Fibroblast of lung (primary cell): ENCODE measurements around the gene PITX2. TPM values are rescaled to one million over a fixed set of nuclear protein-coding genes. Genes with fewer than 3 reads are reported as not detected.

Experiments used
- DNase-seq, 2 donors: peaks; one replicate each; pipeline versions ENCODE4 v3.0.0 to v3.0.0-alpha.2; 2010; ENCODE audit warnings: low read depth in 2 of 2
- H2AFZ ChIP-seq: 2 replicates; pipeline ENCODE4 v1.5.1; 2012; ENCODE audit warnings: low read length, control low read depth, inconsistent platforms
- H3K27ac ChIP-seq: 2 replicates; pipeline ENCODE4 v1.5.1; 2011; ENCODE audit warnings: low read length, control low read depth; ENCODE audit not compliant: insufficient read depth
- H3K27me3 ChIP-seq: 2 replicates; pipeline ENCODE4 v1.5.1; 2011; ENCODE audit warnings: mild to moderate bottlenecking, low read length; ENCODE audit not compliant: control insufficient read depth, insufficient read depth
- H3K36me3 ChIP-seq: 2 replicates; pipeline ENCODE4 v1.5.1; 2011; ENCODE audit warnings: low read length; ENCODE audit not compliant: control insufficient read depth, insufficient read depth
- H3K4me1 ChIP-seq: 2 replicates; pipeline ENCODE4 v1.5.1; 2011; ENCODE audit warnings: low read length; ENCODE audit not compliant: control insufficient read depth, insufficient read depth; ENCODE audit errors: extremely low read depth
- H3K4me2 ChIP-seq: 2 replicates; pipeline ENCODE4 v1.5.1; 2011; ENCODE audit warnings: low read length, control low read depth; ENCODE audit not compliant: insufficient read depth; ENCODE audit errors: extremely low read depth
- H3K4me3 ChIP-seq, 4 experiments: fragments of 200-600 bp in 1 of 4; sonication (generic) in 1 of 4; replicated peaks in 1 of 4; 2 replicates each; pipeline ENCODE4 v1.5.1; 2011 to 2016; ENCODE audit warnings: low read length in 4 of 4, low read depth in 3 of 4, mild to moderate bottlenecking in 3 of 4, control low read depth in 2 of 4, inconsistent platforms in 1 of 4, mixed read lengths in 1 of 4; ENCODE audit not compliant: insufficient read depth in 1 of 4; ENCODE audit errors: control extremely low read depth in 1 of 4
- H3K79me2 ChIP-seq: 2 replicates; pipeline ENCODE4 v1.5.1; 2012; ENCODE audit warnings: mild to moderate bottlenecking, low read length, inconsistent platforms; ENCODE audit not compliant: control insufficient read depth, insufficient read depth
- H3K9ac ChIP-seq: 2 replicates; pipeline ENCODE4 v1.5.1; 2011; ENCODE audit warnings: mild to moderate bottlenecking, low read length, control low read depth; ENCODE audit not compliant: insufficient read depth
- H3K9me3 ChIP-seq: 2 replicates; pipeline ENCODE4 v1.5.1; 2012; ENCODE audit warnings: low read depth, low read length; ENCODE audit not compliant: control insufficient read depth, insufficient read depth
- H4K20me1 ChIP-seq: 2 replicates; pipeline ENCODE4 v1.5.1; 2011; ENCODE audit warnings: low read length; ENCODE audit not compliant: control insufficient read depth, insufficient read depth; ENCODE audit errors: extremely low read depth
- EZH2 ChIP-seq: IDR thresholded peaks from 2 replicates; pipeline ENCODE4 v1.5.1; 2012; ENCODE audit warnings: low read length, control low read depth, mild to moderate bottlenecking; ENCODE audit errors: missing control alignments
- polyA plus RNA-seq, 2 donors: library from polyadenylated mRNA; depleted of rRNA in 1 of 2; stranded (reverse) in 1 of 2; unstranded in 1 of 2; fragments of >200 nt; gene quantifications; 2 replicates each; pipeline ENCODE4 v1.2.1, GENCODE V29; 2011 to 2012; ENCODE audit warnings: missing spikeins in 1 of 2
- total RNA-seq: library from RNA; depleted of rRNA; stranded (reverse); fragments of >200 nt; gene quantifications from 2 replicates; pipeline ENCODE4 v1.2.1, GENCODE V29; 2014
- TF ChIP-seq, protein P1 (sequence below), 2 donors: IDR thresholded peaks in 1 of 2; conservative IDR thresholded peaks in 1 of 2; 1 replicate in 1 of 2; 2 replicates in 1 of 2; pipeline ENCODE4 v1.5.1; 2011 to 2012; ENCODE audit warnings: low read length in 2 of 2, control low read depth in 1 of 2, inconsistent platforms in 1 of 2, low read depth in 1 of 2, mild to moderate bottlenecking in 1 of 2

PITX2 gene
- total and polyA plus RNA-seq, 2 donors (not counting 1 experiment from before 2014, with no cell fraction given): 0.33 to 0.40 TPM

DNA sequence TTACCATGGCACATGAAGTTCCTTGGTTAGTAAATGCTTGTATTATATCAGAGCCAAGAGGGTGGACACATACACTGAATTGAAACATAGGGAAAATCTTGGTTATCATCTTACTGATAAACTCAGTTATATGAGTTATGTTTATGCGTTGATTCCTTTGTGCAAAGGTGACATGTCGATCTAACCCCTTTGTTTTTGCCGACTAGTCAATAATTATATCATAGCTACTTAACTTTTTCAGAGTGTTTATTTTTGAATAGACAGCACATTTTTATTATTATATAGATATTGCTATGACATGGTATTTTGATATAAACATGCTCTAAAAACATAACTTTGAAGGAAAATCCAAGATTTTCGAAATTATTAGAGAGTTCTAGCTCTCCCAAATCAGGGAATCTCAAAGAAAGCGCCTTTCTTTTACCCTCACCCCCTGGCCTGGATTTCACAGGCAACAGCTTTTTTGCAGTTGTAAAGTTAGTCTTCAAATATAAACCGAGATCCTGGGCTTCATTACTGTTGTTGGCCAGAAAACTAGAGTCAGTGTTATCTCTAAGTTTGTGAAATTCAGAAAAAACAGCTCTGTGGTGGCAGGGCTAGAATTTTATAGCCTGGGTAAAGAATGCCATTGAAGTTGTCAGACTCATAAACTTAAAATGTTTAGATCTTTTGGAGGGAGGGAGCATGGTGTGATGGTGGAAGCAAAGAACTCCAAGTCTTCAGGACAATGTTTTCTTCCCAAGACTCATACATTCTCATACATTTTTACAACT lies 45.8 kb upstream of the PITX2 start:
- no peak for DNase-seq
- no peak overlapping the region for H3K4me3 ChIP-seq
- H3K27me3 ChIP-seq: no peaks in the 10 kb centered on the region
- no peaks in the 10 kb centered on the region for H3K36me3 ChIP-seq
- H3K27ac ChIP-seq: no peak overlapping the region
- H4K20me1 ChIP-seq: no peaks in the 10 kb centered on the region
- no peak overlapping the region for H3K4me2 ChIP-seq
- H2AFZ ChIP-seq: no peak overlapping the region
- H3K9ac ChIP-seq: no peak overlapping the region
- H3K9me3 ChIP-seq: no peaks in the 10 kb centered on the region
- TF ChIP-seq, protein P1, sequence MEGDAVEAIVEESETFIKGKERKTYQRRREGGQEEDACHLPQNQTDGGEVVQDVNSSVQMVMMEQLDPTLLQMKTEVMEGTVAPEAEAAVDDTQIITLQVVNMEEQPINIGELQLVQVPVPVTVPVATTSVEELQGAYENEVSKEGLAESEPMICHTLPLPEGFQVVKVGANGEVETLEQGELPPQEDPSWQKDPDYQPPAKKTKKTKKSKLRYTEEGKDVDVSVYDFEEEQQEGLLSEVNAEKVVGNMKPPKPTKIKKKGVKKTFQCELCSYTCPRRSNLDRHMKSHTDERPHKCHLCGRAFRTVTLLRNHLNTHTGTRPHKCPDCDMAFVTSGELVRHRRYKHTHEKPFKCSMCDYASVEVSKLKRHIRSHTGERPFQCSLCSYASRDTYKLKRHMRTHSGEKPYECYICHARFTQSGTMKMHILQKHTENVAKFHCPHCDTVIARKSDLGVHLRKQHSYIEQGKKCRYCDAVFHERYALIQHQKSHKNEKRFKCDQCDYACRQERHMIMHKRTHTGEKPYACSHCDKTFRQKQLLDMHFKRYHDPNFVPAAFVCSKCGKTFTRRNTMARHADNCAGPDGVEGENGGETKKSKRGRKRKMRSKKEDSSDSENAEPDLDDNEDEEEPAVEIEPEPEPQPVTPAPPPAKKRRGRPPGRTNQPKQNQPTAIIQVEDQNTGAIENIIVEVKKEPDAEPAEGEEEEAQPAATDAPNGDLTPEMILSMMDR (conservative IDR thresholded peaks at IDR 0.05 in 1 of 2, IDR thresholded peaks at IDR 0.05 in 1 of 2; ENCODE audit: low read depth in 1 of 2, low read length in 2 of 2): no peak
- TF ChIP-seq EZH2: no peak
- no peaks in the 10 kb centered on the region for H3K4me1 ChIP-seq
- H3K79me2 ChIP-seq: no peaks in the 10 kb centered on the region

DNA sequence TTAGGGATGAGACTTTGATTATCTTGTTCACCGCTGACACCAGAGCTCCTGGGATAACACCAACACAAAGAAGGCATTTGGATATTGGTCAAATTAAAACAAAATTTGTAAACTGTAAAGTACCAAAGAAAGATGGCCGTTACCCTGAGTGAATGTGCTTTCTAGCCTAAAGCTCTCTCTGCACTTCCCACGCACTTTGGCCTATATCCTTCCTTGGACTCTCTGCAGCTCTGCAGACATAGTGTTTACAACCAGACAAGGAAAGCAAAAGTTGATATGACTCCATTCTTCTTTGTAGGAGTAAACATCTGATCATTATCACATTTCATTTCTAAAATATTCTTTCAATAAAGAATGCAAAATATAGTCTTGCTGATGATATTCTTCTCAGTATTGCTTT lies 44.8 kb upstream of the PITX2 start:
- no peak for DNase-seq
- H3K9ac ChIP-seq: no peak overlapping the region
- H3K27me3 ChIP-seq: no peaks in the 10 kb centered on the region
- H3K79me2 ChIP-seq: no peaks in the 10 kb centered on the region
- H4K20me1 ChIP-seq: no peaks in the 10 kb centered on the region
- no peaks in the 10 kb centered on the region for H3K4me1 ChIP-seq
- no peak overlapping the region for H2AFZ ChIP-seq
- no peaks in the 10 kb centered on the region for H3K36me3 ChIP-seq
- no peak overlapping the region for H3K4me3 ChIP-seq
- H3K27ac ChIP-seq: no peak overlapping the region
- H3K9me3 ChIP-seq: no peaks in the 10 kb centered on the region
- TF ChIP-seq, protein P1 (conservative IDR thresholded peaks at IDR 0.05 in 1 of 2, IDR thresholded peaks at IDR 0.05 in 1 of 2; ENCODE audit: low read depth in 1 of 2, low read length in 2 of 2): no peak
- TF ChIP-seq EZH2: no peak
- no peak overlapping the region for H3K4me2 ChIP-seq

DNA sequence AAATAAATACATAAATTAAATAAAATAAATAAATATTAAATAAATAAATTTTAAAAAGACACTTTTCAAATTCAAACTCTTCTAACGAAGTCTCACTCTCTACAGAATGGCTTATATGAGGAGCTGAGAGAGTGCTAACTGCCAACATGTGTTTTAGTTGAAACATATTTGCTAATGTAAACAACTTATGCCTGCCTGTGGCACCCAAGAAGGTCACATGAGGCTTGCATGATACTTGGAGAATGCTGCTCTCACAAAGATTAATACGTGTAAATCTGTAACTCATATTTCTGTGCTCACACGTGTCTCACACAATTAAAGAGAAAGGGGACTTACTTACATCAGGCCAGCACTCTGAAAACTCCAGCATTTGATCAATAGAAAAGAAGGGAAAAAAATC lies 43.2 kb upstream of the PITX2 start:
- Histone ChIP-seq H3K27ac (no peak overlapping the region), H3K4me3 (no peak overlapping the region), H2AFZ (no peak overlapping the region), H4K20me1 (no peaks in the 10 kb centered on the region), H3K27me3 (no peaks in the 10 kb centered on the region), H3K4me1 (no peaks in the 10 kb centered on the region), H3K9me3 (no peaks in the 10 kb centered on the region), H3K4me2 (no peak overlapping the region), H3K9ac (no peak overlapping the region), H3K36me3 (no peaks in the 10 kb centered on the region), H3K79me2 (no peaks in the 10 kb centered on the region)
- DNase-seq: peak in 1 of 2 donors; percentile 11
- TF ChIP-seq, protein P1 (conservative IDR thresholded peaks at IDR 0.05 in 1 of 2, IDR thresholded peaks at IDR 0.05 in 1 of 2; ENCODE audit: low read depth in 1 of 2, low read length in 2 of 2): no peak
- no peak for TF ChIP-seq EZH2
